ENCODE data around the gene SPDEF. TPM values are rescaled to one million over a fixed set of nuclear protein-coding genes. Genes with fewer than 3 reads are reported as not detected.

The SPDEF gene
- total RNA-seq, 2 experiments from 2014 or later = not detected

- Mint-ChIP-seq H3K27me3 (no peaks in the 10 kb centered on the region), H3K9me3 (no peaks in the 10 kb centered on the region), H3K36me3 (ENCODE audit: low read depth) (no peaks in the 10 kb centered on the region), H3K4me3 (no peak overlapping the region), H3K27ac (no peak overlapping the region), H3K4me1 (peaks cover 9% of the 10 kb centered on the region)
- ChIA-PET CTCF (interaction anchor here (0.8 to 1.4 kb wide), 6 partner anchors 9 to 23 kb away, joined by 3 to 4 read pairs (median 3); no protein-coding TSS in a partner anchor), POLR2A (no interaction called here)
- DNase-seq = no peak
These were observed 36.3 kb upstream of the SPDEF start for GRCh38 chr6:34592208-34592952.

- H3K27ac Mint-ChIP-seq = no peak overlapping the region
- H3K4me1 Mint-ChIP-seq = peaks cover 9% of the 10 kb centered on the region
- ChIA-PET POLR2A (no interaction called here), CTCF (no interaction called here)
- H3K36me3 Mint-ChIP-seq (ENCODE audit: low read depth) = no peaks in the 10 kb centered on the region
- no peak for DNase-seq
- no peaks in the 10 kb centered on the region for H3K27me3 Mint-ChIP-seq
- H3K4me3 Mint-ChIP-seq = no peak overlapping the region
- H3K9me3 Mint-ChIP-seq = no peaks in the 10 kb centered on the region
These were observed 33.6 kb upstream of the SPDEF start for GRCh38 chr6:34589691-34590090.

GRCh38 chr6:34589140-34589539, 33.0 kb upstream of the SPDEF start:
- ChIA-PET CTCF (interaction anchor here (1.0 to 1.3 kb wide), 3 partner anchors 9 to 95 kb away, joined by 3 to 4 read pairs (median 3); no protein-coding TSS in a partner anchor), POLR2A (no interaction called here)
- DNase-seq = no peak
- H3K4me3 Mint-ChIP-seq = no peak overlapping the region
- no peaks in the 10 kb centered on the region for H3K27me3 Mint-ChIP-seq
- no peaks in the 10 kb centered on the region for H3K36me3 Mint-ChIP-seq (ENCODE audit: low read depth)
- no peak overlapping the region for H3K27ac Mint-ChIP-seq
- H3K9me3 Mint-ChIP-seq = no peaks in the 10 kb centered on the region
- peaks cover 9% of the 10 kb centered on the region for H3K4me1 Mint-ChIP-seq

GRCh38 chr6:34587851-34588250, 31.7 kb upstream of the SPDEF start:
- CTCF ChIA-PET = no interaction called here
- H3K27me3 Mint-ChIP-seq = no peaks in the 10 kb centered on the region
- H3K4me1 Mint-ChIP-seq = peaks cover 9% of the 10 kb centered on the region
- no peak overlapping the region for H3K4me3 Mint-ChIP-seq
- DNase-seq = no peak
- no peaks in the 10 kb centered on the region for H3K36me3 Mint-ChIP-seq (ENCODE audit: low read depth)
- POLR2A ChIA-PET = no interaction called here
- H3K27ac Mint-ChIP-seq = no peak overlapping the region
- no peaks in the 10 kb centered on the region for H3K9me3 Mint-ChIP-seq

GRCh38 chr6:34587325-34587724, 31.2 kb upstream of the SPDEF start:
- CTCF ChIA-PET = no interaction called here
- no peaks in the 10 kb centered on the region for H3K36me3 Mint-ChIP-seq (ENCODE audit: low read depth)
- no peak overlapping the region for H3K27ac Mint-ChIP-seq
- no peaks in the 10 kb centered on the region for H3K27me3 Mint-ChIP-seq
- no peaks in the 10 kb centered on the region for H3K9me3 Mint-ChIP-seq
- DNase-seq = no peak
- peaks cover 9% of the 10 kb centered on the region for H3K4me1 Mint-ChIP-seq
- POLR2A ChIA-PET = no interaction called here
- H3K4me3 Mint-ChIP-seq = no peak overlapping the region

GRCh38 chr6:34586327-34587040, 30.4 kb upstream of the SPDEF start:
- no peak for DNase-seq
- Mint-ChIP-seq H3K36me3 (ENCODE audit: low read depth) (no peaks in the 10 kb centered on the region), H3K27ac (no peak overlapping the region), H3K9me3 (no peaks in the 10 kb centered on the region), H3K4me3 (no peak overlapping the region), H3K4me1 (peaks cover 3% of the 10 kb centered on the region), H3K27me3 (no peaks in the 10 kb centered on the region)
- ChIA-PET CTCF (interaction anchor here (0.8 kb wide), 1 partner anchor 92 kb away, joined by 4 read pairs; no protein-coding TSS in a partner anchor), POLR2A (no interaction called here)

GRCh38 chr6:34585512-34586061, 29.5 kb upstream of the SPDEF start:
- no peaks in the 10 kb centered on the region for H3K9me3 Mint-ChIP-seq
- no peak overlapping the region for H3K27ac Mint-ChIP-seq
- POLR2A ChIA-PET = no interaction called here
- CTCF ChIA-PET = no interaction called here
- no peaks in the 10 kb centered on the region for H3K36me3 Mint-ChIP-seq (ENCODE audit: low read depth)
- H3K4me1 Mint-ChIP-seq = no peaks in the 10 kb centered on the region
- no peak overlapping the region for H3K4me3 Mint-ChIP-seq
- no peak for DNase-seq
- H3K27me3 Mint-ChIP-seq = no peaks in the 10 kb centered on the region

GRCh38 chr6:34585108-34585507, 29.0 kb upstream of the SPDEF start:
- Mint-ChIP-seq H3K4me1 (no peaks in the 10 kb centered on the region), H3K27ac (no peak overlapping the region), H3K9me3 (no peaks in the 10 kb centered on the region), H3K36me3 (ENCODE audit: low read depth) (no peaks in the 10 kb centered on the region), H3K4me3 (no peak overlapping the region), H3K27me3 (no peaks in the 10 kb centered on the region)
- no peak for DNase-seq
- ChIA-PET CTCF (no interaction called here), POLR2A (no interaction called here)

- POLR2A ChIA-PET = no interaction called here
- CTCF ChIA-PET = no interaction called here
These were observed 28.6 kb upstream of the SPDEF start for GRCh38 chr6:34584694-34585093.

GRCh38 chr6:34583861-34584604, 27.9 kb upstream of the SPDEF start:
- no peak for DNase-seq
- Mint-ChIP-seq H3K36me3 (ENCODE audit: low read depth) (no peaks in the 10 kb centered on the region), H3K9me3 (no peaks in the 10 kb centered on the region), H3K27ac (peak overlapping the region; percentile 34), H3K4me3 (no peak overlapping the region), H3K27me3 (no peaks in the 10 kb centered on the region), H3K4me1 (no peaks in the 10 kb centered on the region)
- ChIA-PET POLR2A (no interaction called here), CTCF (interaction anchor here (0.6 kb wide), 1 partner anchor 15 kb away, joined by 3 read pairs; no protein-coding TSS in a partner anchor)

More at GRCh38 chr6:34584694-34585093, 28.6 kb upstream of the SPDEF start:
- Mint-ChIP-seq H3K4me1 (no peaks in the 10 kb centered on the region), H3K27ac (peak overlapping the region; percentile 34), H3K36me3 (ENCODE audit: low read depth) (no peaks in the 10 kb centered on the region), H3K9me3 (no peaks in the 10 kb centered on the region), H3K27me3 (no peaks in the 10 kb centered on the region), H3K4me3 (no peak overlapping the region)
- no peak for DNase-seq

GRCh38 chr6:34583461-34583860, 27.3 kb upstream of the SPDEF start:
- no peak overlapping the region for H3K4me3 Mint-ChIP-seq
- H3K27ac Mint-ChIP-seq = no peak overlapping the region
- DNase-seq = peak; percentile 14
- CTCF ChIA-PET = interaction anchor here (0.6 kb wide), 1 partner anchor 14 kb away, joined by 3 read pairs; no protein-coding TSS in a partner anchor
- POLR2A ChIA-PET = no interaction called here
- H3K27me3 Mint-ChIP-seq = no peaks in the 10 kb centered on the region
- H3K9me3 Mint-ChIP-seq = no peaks in the 10 kb centered on the region
- H3K36me3 Mint-ChIP-seq (ENCODE audit: low read depth) = no peaks in the 10 kb centered on the region
- H3K4me1 Mint-ChIP-seq = no peaks in the 10 kb centered on the region

- H3K9me3 Mint-ChIP-seq = no peaks in the 10 kb centered on the region
- peaks cover under 1% of the 10 kb centered on the region for H3K4me1 Mint-ChIP-seq
- no peak overlapping the region for H3K4me3 Mint-ChIP-seq
- H3K27ac Mint-ChIP-seq = no peak overlapping the region
- no peaks in the 10 kb centered on the region for H3K27me3 Mint-ChIP-seq
- no peaks in the 10 kb centered on the region for H3K36me3 Mint-ChIP-seq (ENCODE audit: low read depth)
- DNase-seq = no peak
- ChIA-PET POLR2A (no interaction called here), CTCF (interaction anchor here (1.4 kb wide), 1 partner anchor 14 kb away, joined by 4 read pairs; no protein-coding TSS in a partner anchor)
These were observed 25.4 kb upstream of the SPDEF start for GRCh38 chr6:34581561-34581920.

Data from activated CD4-positive, alpha-beta T cell treated with anti-CD3 and anti-CD28 coated beads, Interleukin-2, amount 10 ng/mL, durations not matched to agents 7 days and 5 days (primary cell).